ENCODE measurements around the gene SYNE4.

SYNE4 gene

DNA sequence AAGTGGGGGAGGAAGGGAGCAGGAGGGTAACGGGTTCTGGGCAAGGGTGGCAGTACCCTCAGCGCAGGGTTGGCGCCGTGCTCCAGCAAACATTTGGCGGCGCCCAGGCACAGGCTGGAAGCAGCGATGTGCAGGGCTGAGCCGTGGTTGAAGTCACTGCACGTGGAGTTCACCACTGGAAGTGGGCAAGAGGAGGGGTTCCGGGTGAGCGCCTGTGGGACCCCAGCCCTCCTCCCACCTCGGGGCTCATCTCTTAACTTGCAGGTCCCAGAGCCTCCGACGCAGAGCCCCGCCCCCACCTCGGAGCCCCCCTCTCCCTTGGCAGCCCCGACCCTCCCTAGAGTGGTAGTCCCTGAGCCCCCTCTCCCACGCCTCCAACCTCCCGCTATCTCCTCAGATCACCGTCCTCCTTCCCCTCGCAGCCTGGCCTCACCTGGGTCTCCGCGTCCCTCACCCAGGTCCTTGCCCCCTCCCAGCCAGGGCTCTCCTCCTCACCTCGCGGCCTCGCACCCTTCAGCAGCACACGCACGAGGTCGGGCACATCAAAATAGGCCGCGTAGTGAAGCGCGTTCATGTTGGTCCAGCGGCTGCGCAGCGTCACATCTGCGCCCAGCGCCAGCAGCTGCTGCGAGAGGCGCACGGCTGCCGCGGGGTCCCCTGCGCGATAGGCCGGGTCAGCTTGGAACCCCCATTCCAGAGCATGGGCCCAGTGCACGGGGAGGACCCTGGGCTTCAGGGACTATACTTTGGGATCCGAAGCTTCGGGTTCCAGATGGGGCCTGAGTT lies 17.7 kb upstream of the SYNE4 start:
- TF ChIP-seq ZBTB48 (tag by site-specific recombination; IDR thresholded peaks at IDR 0.05), result no peak
- TF ChIP-seq, protein P1, sequence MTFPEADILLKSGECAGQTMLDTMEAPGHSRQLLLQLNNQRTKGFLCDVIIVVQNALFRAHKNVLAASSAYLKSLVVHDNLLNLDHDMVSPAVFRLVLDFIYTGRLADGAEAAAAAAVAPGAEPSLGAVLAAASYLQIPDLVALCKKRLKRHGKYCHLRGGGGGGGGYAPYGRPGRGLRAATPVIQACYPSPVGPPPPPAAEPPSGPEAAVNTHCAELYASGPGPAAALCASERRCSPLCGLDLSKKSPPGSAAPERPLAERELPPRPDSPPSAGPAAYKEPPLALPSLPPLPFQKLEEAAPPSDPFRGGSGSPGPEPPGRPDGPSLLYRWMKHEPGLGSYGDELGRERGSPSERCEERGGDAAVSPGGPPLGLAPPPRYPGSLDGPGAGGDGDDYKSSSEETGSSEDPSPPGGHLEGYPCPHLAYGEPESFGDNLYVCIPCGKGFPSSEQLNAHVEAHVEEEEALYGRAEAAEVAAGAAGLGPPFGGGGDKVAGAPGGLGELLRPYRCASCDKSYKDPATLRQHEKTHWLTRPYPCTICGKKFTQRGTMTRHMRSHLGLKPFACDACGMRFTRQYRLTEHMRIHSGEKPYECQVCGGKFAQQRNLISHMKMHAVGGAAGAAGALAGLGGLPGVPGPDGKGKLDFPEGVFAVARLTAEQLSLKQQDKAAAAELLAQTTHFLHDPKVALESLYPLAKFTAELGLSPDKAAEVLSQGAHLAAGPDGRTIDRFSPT (tag by site-specific recombination; IDR thresholded peaks at IDR 0.05), result peak; percentile 80
- Histone ChIP-seq H3K9me3 (ENCODE audit: control insufficient read depth, insufficient read depth, low read depth, low read length) (no peaks in the 10 kb centered on the region), H3K4me1 (ENCODE audit: control insufficient read depth, insufficient read depth, low read length) (peaks cover 2% of the 10 kb centered on the region; the same call in 1 of the 2 replicates), H3K4me3 (ENCODE audit: low read depth, low read length) (no peak overlapping the region), H3K27ac (ENCODE audit: extremely low read depth, low read depth, low read length) (no peak overlapping the region), H3K36me3 (ENCODE audit: control insufficient read depth in 2 of 2, insufficient read depth in 1 of 2, low read length in 2 of 2) (peaks cover 60 to 91% of the 10 kb centered on the region in 2 experiments)
- CTCF ChIA-PET, result no interaction called here
- POLR2A ChIA-PET, result interaction anchor here (0.6 to 1.6 kb wide), 2 partner anchors 27 to 47 kb away, joined by 4 to 5 read pairs; partner anchors contain the start of gene THAP8

- CTCF ChIA-PET, result no interaction called here
- no peak overlapping the region for H3K4me3 ChIP-seq (ENCODE audit: low read depth, low read length)
- no peak for TF ChIP-seq ZFP69B (tag by site-specific recombination; IDR thresholded peaks at IDR 0.05)
- no peak for TF ChIP-seq PBX3 (CRISPR knock-in tag; IDR thresholded peaks at IDR 0.05)
- no peak for TF ChIP-seq ZNF585B (tag by site-specific recombination; IDR thresholded peaks at IDR 0.05)
- TF ChIP-seq ZNF157 (tag by site-specific recombination; IDR thresholded peaks at IDR 0.05), result no peak
- no peak for TF ChIP-seq ZNF280C (tag by site-specific recombination; IDR thresholded peaks at IDR 0.05)
- no peak for TF ChIP-seq ZNF146 (tag by site-specific recombination; IDR thresholded peaks at IDR 0.05)
- TF ChIP-seq ZNF658 (tag by site-specific recombination; IDR thresholded peaks at IDR 0.05), result no peak
- TF ChIP-seq BCL11B (tag by site-specific recombination; IDR thresholded peaks at IDR 0.05; ENCODE audit: low read depth), result peak; percentile 76
- TF ChIP-seq ZBTB20 (tag by site-specific recombination; IDR thresholded peaks at IDR 0.05), result no peak
- TF ChIP-seq ZNF132 (tag by site-specific recombination; IDR thresholded peaks at IDR 0.05; ENCODE audit: borderline replicate concordance), result no peak
- TF ChIP-seq, protein P2, sequence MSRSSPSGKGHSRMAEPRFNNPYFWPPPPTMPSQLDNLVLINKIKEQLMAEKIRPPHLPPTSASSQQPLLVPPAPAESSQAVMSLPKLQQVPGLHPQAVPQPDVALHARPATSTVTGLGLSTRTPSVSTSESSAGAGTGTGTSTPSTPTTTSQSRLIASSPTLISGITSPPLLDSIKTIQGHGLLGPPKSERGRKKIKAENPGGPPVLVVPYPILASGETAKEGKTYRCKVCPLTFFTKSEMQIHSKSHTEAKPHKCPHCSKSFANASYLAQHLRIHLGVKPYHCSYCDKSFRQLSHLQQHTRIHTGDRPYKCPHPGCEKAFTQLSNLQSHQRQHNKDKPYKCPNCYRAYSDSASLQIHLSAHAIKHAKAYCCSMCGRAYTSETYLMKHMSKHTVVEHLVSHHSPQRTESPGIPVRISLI (tag by site-specific recombination; IDR thresholded peaks at IDR 0.05), result 0 out of 2 replicates have a peak, but pooled peaks have one; percentile 53
- TF ChIP-seq ZNF140 (tag by site-specific recombination; IDR thresholded peaks at IDR 0.05), result no peak
- TF ChIP-seq, protein P3, sequence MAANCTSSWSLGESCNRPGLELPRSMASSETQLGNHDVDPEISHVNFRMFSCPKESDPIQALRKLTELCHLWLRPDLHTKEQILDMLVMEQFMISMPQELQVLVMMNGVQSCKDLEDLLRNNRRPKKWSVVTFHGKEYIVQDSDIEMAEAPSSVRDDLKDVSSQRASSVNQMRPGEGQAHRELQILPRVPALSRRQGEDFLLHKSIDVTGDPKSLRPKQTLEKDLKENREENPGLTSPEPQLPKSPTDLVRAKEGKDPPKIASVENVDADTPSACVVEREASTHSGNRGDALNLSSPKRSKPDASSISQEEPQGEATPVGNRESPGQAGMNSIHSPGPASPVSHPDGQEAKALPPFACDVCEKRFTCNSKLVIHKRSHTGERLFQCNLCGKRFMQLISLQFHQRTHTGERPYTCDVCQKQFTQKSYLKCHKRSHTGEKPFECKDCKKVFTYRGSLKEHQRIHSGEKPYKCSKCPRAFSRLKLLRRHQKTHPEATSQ (tag by site-specific recombination; IDR thresholded peaks at IDR 0.05), result no peak
- no peak for TF ChIP-seq PATZ1 (tag by site-specific recombination; IDR thresholded peaks at IDR 0.05)
- H3K4me1 ChIP-seq (ENCODE audit: control insufficient read depth, insufficient read depth, low read length), result peaks cover 2% of the 10 kb centered on the region; the same call in 1 of the 2 replicates
- POLR2A ChIA-PET, result interaction anchor here (0.6 to 0.7 kb wide), 2 partner anchors 29 to 70 kb away, joined by 6 to 9 read pairs; no protein-coding TSS in a partner anchor
- H3K36me3 ChIP-seq (ENCODE audit: control insufficient read depth in 2 of 2, insufficient read depth in 1 of 2, low read length in 2 of 2), result peaks cover 65 to 91% of the 10 kb centered on the region in 2 experiments
- H3K27ac ChIP-seq (ENCODE audit: extremely low read depth, low read depth, low read length), result no peak overlapping the region
- H3K9me3 ChIP-seq (ENCODE audit: control insufficient read depth, insufficient read depth, low read depth, low read length), result no peaks in the 10 kb centered on the region
Observed at GRCh38 chr19:36025541-36025940, 16.9 kb upstream of the SYNE4 start.

Data from HEK293 (cell line).